Globus pallidus (tissue), 1 donor: ENCODE measurements around the gene DNAH9.

ENCODE experiments used
- DNase-seq: peaks from one replicate; pipeline ENCODE4 v3.0.0-alpha.2; 2015; ENCODE audit warnings: low spot score

The DNAH9 gene

GRCh38 chr17:11757815-11758214 lies 159.5 kb downstream of the DNAH9 start:
- DNase-seq: no peak

DNA sequence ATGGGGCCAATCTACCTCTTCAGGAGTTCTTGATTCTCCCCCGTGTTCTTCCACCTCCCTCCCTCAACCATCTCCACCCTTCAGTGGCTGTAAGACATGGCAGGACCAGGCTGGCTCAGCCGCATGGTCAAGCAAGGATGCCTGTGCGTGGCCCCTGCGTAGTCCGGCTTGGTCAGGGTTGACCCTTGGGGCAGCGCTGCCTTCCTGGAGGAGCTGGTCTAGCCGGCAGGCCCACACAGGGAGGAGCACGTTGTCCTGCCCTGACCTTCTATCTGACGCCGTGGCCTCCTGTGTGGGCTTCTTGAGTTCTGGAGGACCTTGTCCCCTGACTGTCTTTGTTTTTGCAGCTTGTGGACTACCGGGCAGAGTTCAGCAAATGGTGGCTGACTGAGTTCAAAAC lies 169.8 kb downstream of the DNAH9 start:
- no peak for DNase-seq

DNA sequence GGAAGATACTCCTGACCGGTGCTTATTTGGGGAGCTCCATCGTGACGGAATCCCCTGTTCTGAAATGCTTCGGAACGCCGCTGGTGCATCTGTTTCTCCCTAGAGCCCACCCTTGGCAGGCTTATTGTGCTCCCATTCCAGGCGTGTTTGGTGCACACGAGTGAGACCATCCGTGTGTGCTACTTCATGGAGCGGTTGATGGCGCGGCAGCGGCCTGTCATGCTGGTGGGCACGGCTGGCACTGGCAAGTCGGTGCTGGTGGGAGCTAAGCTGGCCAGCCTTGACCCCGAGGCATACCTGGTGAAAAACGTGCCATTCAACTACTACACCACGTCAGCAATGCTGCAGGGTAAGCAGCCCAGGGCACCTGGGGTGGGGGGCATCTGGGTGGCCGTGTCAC lies 170.7 kb downstream of the DNAH9 start:
- no peak for DNase-seq

DNA sequence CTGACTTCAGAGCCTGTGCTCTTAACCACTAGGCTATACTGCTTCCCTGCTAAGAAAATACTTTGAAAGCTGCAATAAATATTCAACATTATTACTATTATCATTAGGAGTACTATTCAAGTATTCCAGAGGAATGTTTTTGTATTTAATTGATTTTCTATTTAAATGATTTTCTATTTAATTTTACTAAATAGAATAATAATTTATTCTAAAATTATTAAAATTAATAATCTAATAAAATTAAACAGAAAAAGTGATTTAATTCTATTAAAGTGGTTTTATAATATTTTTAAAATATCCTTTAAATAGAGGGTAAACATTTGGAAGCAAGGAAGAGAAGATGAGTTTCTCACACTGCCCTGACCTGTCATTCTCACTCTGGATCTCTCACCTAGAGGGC lies 173.8 kb downstream of the DNAH9 start:
- DNase-seq: no peak

DNA sequence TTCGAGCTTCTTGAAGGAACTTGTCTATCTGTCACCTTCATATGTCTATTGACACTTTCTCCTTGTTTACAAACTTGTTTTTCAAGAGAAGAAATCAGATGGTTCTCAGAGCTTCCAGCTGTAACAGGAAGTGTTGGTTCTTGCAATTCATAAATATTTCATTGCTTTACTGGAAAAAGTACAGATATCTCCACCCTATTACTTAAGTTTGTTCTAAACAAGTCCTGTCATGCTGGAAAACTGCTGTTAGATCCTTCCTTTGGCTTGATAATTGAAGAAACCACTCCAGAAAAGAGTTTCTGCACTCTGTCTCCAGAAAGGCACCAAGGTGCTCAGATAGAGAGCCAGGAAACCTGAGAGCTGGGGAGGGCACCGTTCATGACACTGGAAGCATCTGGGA lies 181.6 kb downstream of the DNAH9 start:
- DNase-seq: no peak

DNA sequence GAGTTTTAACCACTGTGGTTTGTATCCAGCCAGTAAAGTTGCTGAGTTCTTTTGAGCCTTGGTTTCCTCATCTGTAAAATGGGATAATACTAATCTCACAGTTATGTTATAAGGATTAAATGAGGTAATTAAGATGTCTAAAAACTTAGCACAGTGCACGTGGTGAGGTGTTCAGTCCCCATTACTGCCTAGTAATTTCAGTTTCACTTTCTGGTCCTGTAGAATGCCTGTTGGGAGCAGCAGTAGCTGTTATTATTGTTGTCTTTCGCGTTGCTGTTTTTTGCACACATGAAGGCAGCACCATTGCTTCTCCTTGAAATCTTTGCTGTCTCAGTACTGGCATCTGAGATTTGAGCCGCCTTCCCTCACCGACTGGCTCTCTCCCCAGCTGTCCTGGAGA lies 182.4 kb downstream of the DNAH9 start:
- no peak for DNase-seq

GRCh38 chr17:11786711-11787438 lies 188.6 kb downstream of the DNAH9 start:
- no peak for DNase-seq

DNA sequence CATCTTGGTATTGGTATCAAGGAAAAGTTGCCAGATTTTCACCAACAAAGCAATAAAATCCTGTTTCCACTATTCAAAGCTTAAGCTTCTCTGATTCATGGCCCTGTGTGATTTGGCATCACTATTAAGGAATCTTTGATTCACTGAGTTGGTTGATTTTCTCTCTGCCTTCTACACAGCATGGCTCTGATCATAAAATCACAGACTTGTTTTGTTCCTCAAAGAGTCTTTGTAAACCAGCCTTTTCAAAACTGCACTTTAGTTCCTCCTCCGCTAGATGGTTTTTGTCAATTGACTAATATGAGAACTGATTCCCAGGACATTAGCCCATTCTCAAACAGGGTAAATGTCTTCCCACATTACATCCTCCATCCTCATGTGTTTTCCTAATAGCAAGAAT lies 197.6 kb downstream of the DNAH9 start:
- peak; percentile 35 for DNase-seq

GRCh38 chr17:11797803-11798202 lies 199.5 kb downstream of the DNAH9 start:
- DNase-seq: no peak

DNA sequence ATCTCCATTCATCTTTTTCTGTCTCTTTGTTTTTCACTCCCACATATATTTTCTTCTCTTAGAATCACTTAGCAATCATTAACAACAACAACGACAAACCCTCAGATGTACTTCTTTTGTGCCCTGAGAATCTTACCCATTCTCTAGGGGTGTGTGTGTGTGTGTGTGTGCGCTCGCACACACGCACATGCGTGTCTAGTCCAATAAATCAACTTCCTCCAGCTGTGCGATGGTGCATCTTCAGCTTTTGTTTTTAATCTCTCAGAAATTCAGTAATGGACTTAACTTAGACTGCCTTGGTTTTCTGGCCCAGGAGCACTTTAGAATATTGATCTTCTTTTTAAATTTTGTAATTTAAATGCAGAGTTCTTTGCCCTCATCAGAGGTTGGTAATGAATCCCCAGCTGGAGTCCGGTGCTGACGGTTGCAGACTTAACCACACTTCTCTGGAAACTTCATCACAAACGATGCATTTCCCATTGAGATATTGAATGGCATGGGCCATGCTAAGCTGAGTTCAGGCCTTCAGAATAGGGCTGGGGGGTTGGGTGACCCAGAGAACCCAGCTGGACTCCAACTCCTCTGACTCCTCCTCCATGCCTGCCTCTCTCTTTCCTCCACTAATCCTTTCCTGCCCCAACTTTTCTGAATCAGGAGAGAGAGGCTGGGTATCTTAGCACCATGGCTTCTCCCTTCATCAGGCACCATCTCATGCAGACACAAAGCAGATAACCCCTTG lies 205.1 kb downstream of the DNAH9 start:
- no peak for DNase-seq

GRCh38 chr17:11805138-11805537 lies 206.9 kb downstream of the DNAH9 start:
- no peak for DNase-seq

DNA sequence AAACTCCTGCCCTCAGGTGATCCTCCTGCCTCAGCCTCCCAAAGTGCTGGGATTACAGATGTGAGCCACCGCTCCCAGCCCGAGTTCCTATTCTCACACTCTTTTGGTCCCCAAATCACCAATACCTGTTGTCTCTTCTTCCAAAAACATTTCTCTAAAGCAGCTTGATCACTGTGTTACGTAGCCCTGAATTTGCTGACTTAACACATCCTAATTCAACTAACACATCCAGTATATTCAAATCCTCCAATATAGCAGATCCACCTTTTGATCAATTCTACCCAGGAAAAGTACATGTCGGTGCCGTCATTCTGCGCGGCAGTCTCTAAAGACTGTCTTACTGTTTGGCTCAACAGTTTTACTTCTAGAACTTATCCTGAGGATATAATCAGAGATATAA lies 207.7 kb downstream of the DNAH9 start:
- DNase-seq: no peak

DNA sequence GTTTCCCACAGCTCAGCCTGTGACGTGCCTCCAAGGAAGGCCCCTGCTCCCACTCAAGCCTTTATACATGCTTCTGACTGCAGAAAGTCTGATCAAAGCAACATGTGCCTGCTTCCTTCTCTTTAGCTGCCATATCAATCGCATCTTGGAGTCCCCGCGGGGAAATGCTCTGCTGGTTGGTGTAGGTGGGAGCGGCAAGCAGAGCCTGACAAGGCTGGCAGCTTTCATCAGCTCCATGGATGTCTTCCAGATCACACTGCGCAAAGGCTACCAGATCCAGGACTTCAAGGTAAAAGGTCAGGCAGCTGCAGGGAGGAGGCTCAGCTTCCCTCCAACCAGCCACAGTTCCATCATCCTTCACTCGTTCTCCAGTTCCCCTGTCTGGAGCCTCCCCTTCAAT lies 209.3 kb downstream of the DNAH9 start:
- no peak for DNase-seq

- no peak for DNase-seq
Measured at GRCh38 chr17:11813278-11813677, 215.0 kb downstream of the DNAH9 start.

GRCh38 chr17:11813871-11814270 lies 215.6 kb downstream of the DNAH9 start:
- no peak for DNase-seq

DNA sequence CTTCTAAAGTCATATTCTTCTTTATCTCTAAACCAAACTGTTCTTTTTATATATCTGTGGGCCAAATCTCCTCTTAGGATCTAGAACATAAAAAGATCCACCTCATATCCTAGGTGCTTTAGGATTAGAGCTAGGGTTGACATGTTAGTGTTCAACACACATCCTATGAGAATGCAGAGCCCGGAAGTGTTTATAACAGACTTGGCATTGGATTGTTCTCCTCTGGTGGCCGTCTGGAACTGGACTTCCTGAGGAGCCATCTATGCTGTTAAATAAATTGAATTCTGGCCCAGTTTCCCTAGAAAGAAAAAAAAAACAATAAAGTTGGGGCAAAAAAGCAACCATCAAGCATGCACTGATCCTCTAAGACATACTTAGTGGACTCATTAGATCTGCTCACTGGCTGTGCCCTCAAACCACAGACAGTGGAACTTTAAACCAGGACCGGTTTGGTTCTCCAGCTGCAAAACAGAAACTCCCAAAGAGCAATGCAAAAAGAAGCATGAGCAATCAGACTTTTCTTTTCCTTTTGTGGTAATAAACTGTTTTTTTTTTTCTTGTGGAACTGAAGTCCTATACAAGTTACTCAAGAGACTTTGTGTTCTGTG lies 216.5 kb downstream of the DNAH9 start:
- DNase-seq: no peak

DNA sequence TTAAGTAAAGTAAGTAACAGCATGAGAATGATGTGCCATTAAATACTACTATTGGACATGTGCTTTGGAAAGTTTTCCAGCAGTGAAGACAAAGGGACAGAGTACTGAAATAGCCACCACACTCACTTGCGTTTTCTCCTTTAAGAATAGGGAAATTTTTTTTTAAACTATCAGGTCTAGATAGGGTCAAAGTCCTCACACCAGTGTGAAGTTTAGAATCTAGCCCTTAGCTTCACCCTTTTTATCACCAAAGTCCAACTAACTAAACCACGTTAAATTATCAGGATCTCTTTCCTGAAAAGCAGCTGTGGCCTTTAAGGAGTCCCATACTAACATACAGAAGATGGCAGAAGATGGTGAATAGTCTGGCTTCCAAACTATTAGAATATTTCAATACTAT lies 218.1 kb downstream of the DNAH9 start:
- DNase-seq: no peak

DNA sequence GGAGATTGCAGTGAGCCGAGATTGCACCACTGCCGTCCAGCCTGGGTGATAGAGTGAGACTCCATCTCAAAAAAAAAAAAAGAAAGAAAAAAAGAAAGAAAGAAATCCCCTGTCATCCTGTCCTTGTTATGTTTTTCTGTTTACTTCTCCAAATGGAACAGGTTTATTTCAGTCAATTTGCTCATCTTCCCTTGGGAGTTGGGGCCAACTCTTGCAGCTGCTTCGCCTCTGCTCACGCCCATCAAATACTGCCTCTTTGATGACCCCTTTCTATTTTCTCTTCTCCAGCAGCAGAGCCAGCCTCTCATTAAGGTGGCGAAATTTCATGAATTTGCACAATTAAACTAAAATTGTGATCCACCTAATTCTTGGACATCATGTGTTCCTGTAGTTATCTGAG lies 225.6 kb downstream of the DNAH9 start:
- no peak for DNase-seq

- no peak for DNase-seq
Measured at GRCh38 chr17:11825572-11826209, 227.4 kb downstream of the DNAH9 start.

GRCh38 chr17:11832401-11833137 lies 234.3 kb downstream of the DNAH9 start:
- DNase-seq: peak; percentile 15

GRCh38 chr17:11836508-11836907 lies 238.2 kb downstream of the DNAH9 start:
- no peak for DNase-seq

- no peak for DNase-seq
Measured at GRCh38 chr17:11840052-11840451, 241.8 kb downstream of the DNAH9 start.
